K562 (cell line): Measurements from ENCODE around the gene FUT6. TPM values are rescaled to one million over a fixed set of nuclear protein-coding genes. Genes with fewer than 3 reads are reported as not detected.

Experiments
- ATAC-seq: fragments of 200-7000 bp; cut with Tn5 transposase; 3 replicates; pipeline ENCODE4 v1.9.1; 2020; ENCODE audit warnings: moderate library complexity
- BruUV-seq: library from RNA; stranded (reverse); fragments of 400-500 nt; replicated peaks from 2 replicates; lab custom pipeline; 2021; lab: Mats Ljungman, UMichigan
- CTCF ChIA-PET: fragments of 300-600 bp; formaldehyde crosslinking; extraction: SDS; loops from one replicate; lab custom pipeline; 2021; ENCODE audit warnings: low intra/inter-chr PET ratio; lab: Yijun Ruan, JAX
- POLR2A ChIA-PET: fragments of 300-600, 350-650 bp; sonication (Branson Sonifier 250); formaldehyde crosslinking; extraction: SDS; loops from one replicate; lab custom pipeline; 2021; ENCODE audit warnings: antibody characterized with exemption, inconsistent platforms; lab: Yijun Ruan, JAX
- DNase-seq, 4 experiments: peaks; one replicate each; pipeline versions ENCODE4 v3.0.0 to v3.0.0-alpha.2; 2011 to 2018; ENCODE audit warnings: low spot score in 3 of 4, mixed read lengths in 3 of 4; ENCODE audit errors: extremely low read depth in 1 of 4
- FAIRE-seq: peaks from 2 replicates; lab custom pipeline; 2011; peaks lifted over from hg19 to GRCh38; lab: Jason Lieb, UNC
- H2AFZ ChIP-seq: 2 replicates; pipeline ENCODE4 v1.6.0; 2011; ENCODE audit warnings: low read depth, low read length, control low read depth, inconsistent platforms
- H3K27ac ChIP-seq: fragments of 200-600 bp; 3 replicates; pipeline ENCODE4 v1.8.0; 2011; ENCODE audit warnings: low read depth, mild to moderate bottlenecking, control low read depth, inconsistent platforms, low read length, moderate library complexity, mixed read lengths; ENCODE audit errors: extremely low read depth
- H3K27me3 ChIP-seq, 2 experiments: fragments of 300-600 bp in 1 of 2; 2 replicates in 1 of 2; 3 replicates in 1 of 2; pipeline versions ENCODE4 v1.6.0 to v1.8.0; 2011; ENCODE audit warnings: inconsistent platforms in 2 of 2, low read length in 2 of 2, mild to moderate bottlenecking in 1 of 2, mixed read lengths in 1 of 2, moderate library complexity in 1 of 2; ENCODE audit not compliant: control insufficient read depth in 2 of 2, insufficient read depth in 2 of 2
- H3K36me3 ChIP-seq: fragments of 300-600 bp; 3 replicates; pipeline ENCODE4 v1.8.0; 2011; ENCODE audit warnings: mild to moderate bottlenecking, low read length, inconsistent platforms; ENCODE audit not compliant: control insufficient read depth, insufficient read depth
- H3K4me1 ChIP-seq, 2 experiments: fragments of 200-600 bp in 1 of 2; replicated peaks in 1 of 2; 2 replicates in 1 of 2; 3 replicates in 1 of 2; pipeline versions ENCODE4 v1.5.1 to v1.8.0; 2011; ENCODE audit warnings: inconsistent platforms in 2 of 2, low read length in 2 of 2, mild to moderate bottlenecking in 1 of 2, mixed read lengths in 1 of 2, moderate library complexity in 1 of 2; ENCODE audit not compliant: control insufficient read depth in 2 of 2, insufficient read depth in 2 of 2
- H3K4me2 ChIP-seq: 2 replicates; pipeline ENCODE4 v1.6.1; 2011; ENCODE audit warnings: low read length, control low read depth, inconsistent platforms, mixed read lengths; ENCODE audit not compliant: insufficient read depth
- H3K4me3 ChIP-seq: fragments of 200-600 bp; sonication (generic), shearing (Covaris generic); 2 replicates; pipeline ENCODE4 v1.5.1; 2016; ENCODE audit warnings: control low read depth, inconsistent platforms
- H3K79me2 ChIP-seq: fragments of 200-600 bp; 3 replicates; pipeline ENCODE4 v1.8.0; 2011; ENCODE audit warnings: low read length, inconsistent platforms; ENCODE audit not compliant: control insufficient read depth, insufficient read depth
- H3K9ac ChIP-seq, 2 experiments: 2 replicates each; pipeline versions ENCODE4 v1.6.0 to v1.6.1; 2011; ENCODE audit warnings: low read depth in 2 of 2, low read length in 2 of 2, control low read depth in 1 of 2, inconsistent platforms in 1 of 2, mild to moderate bottlenecking in 1 of 2, mixed read lengths in 1 of 2; ENCODE audit not compliant: insufficient read depth in 1 of 2
- H3K9me1 ChIP-seq: one replicate; pipeline ENCODE4 v1.6.0; 2011; ENCODE audit warnings: inconsistent platforms, mild to moderate bottlenecking, low read length, moderate library complexity; ENCODE audit not compliant: control insufficient read depth, insufficient read depth
- H3K9me3 ChIP-seq: replicated peaks from 2 replicates; pipeline ENCODE4 v1.5.1; 2011; ENCODE audit warnings: low read depth, low read length, inconsistent platforms; ENCODE audit not compliant: control insufficient read depth, insufficient read depth
- H4K20me1 ChIP-seq: replicated peaks from 2 replicates; pipeline ENCODE4 v1.6.1; 2011; ENCODE audit warnings: low read length, inconsistent platforms, mixed read lengths; ENCODE audit not compliant: control insufficient read depth, insufficient read depth
- ARID1B ChIP-seq: fragments of 450-650 bp; IDR thresholded peaks from 2 replicates; pipeline ENCODE4 v1.6.1; 2016; ENCODE audit warnings: antibody characterized with exemption, mild to moderate bottlenecking, inconsistent platforms
- ARNT ChIP-seq, 2 experiments: fragments of 450-650 bp; IDR thresholded peaks; 2 replicates each; pipeline ENCODE4 v1.6.1; 2016; ENCODE audit warnings: mild to moderate bottlenecking in 1 of 2
- BRD4 ChIP-seq: fragments of 200-600 bp; sonication (generic); IDR thresholded peaks from 2 replicates; pipeline ENCODE4 v1.6.1; 2017; ENCODE audit warnings: inconsistent platforms
- BRD9 ChIP-seq: fragments of 450-650 bp; IDR thresholded peaks from 2 replicates; pipeline ENCODE4 v1.6.1; 2018; ENCODE audit warnings: low read depth; ENCODE audit not compliant: partially characterized antibody
- CAMTA2 ChIP-seq: fragments of 250-450 bp; sonication (Bioruptor Pico); conservative IDR thresholded peaks from 2 replicates; pipeline ENCODE4 v1.5.1; 2022
- EHMT2 ChIP-seq: fragments of 450-650 bp; IDR thresholded peaks from 2 replicates; pipeline ENCODE4 v1.6.1; 2018; ENCODE audit warnings: antibody characterized with exemption
- FOXA1 ChIP-seq: fragments of 450-650 bp; IDR thresholded peaks from 2 replicates; pipeline ENCODE4 v1.6.1; 2016; ENCODE audit warnings: mild to moderate bottlenecking, borderline replicate concordance
- HNRNPLL ChIP-seq: fragments of 200-400 bp; formaldehyde crosslinking; IDR thresholded peaks from 2 replicates; pipeline ENCODE4 v1.6.1; 2017; ENCODE audit warnings: low read length, low read depth, mild to moderate bottlenecking; ENCODE audit not compliant: poor library complexity, severe bottlenecking
- LCOR ChIP-seq: sonication (generic); formaldehyde crosslinking; IDR thresholded peaks from 2 replicates; pipeline ENCODE4 v1.8.0; 2022; ENCODE audit warnings: mild to moderate bottlenecking, missing genetic modification reagents
- LEF1 ChIP-seq: fragments of 450-650 bp; IDR thresholded peaks from 2 replicates; pipeline ENCODE4 v1.6.1; 2016; ENCODE audit warnings: mild to moderate bottlenecking
- PCBP1 ChIP-seq: fragments of 200-400 bp; formaldehyde crosslinking; IDR thresholded peaks from 2 replicates; pipeline ENCODE4 v1.6.1; 2018; ENCODE audit warnings: mild to moderate bottlenecking, low read depth, low read length; ENCODE audit not compliant: poor library complexity, severe bottlenecking
- PHB ChIP-seq: fragments of 250-450 bp; sonication (Bioruptor Pico); IDR thresholded peaks from 2 replicates; pipeline ENCODE4 v1.5.0; 2021
- POLR2G ChIP-seq: fragments of 200-400 bp; formaldehyde crosslinking; IDR thresholded peaks from 2 replicates; pipeline ENCODE4 v1.6.1; 2017; ENCODE audit warnings: low read depth, mild to moderate bottlenecking, antibody characterized with exemption, low read length, moderate library complexity
- POU5F1 ChIP-seq: fragments of 150-350 bp; IDR thresholded peaks from 2 replicates; pipeline ENCODE4 v1.6.1; 2014; ENCODE audit warnings: borderline replicate concordance, low read length, low read depth, mild to moderate bottlenecking; ENCODE audit not compliant: partially characterized antibody
- SLC30A9 ChIP-seq: fragments of 250-450 bp; sonication (Bioruptor Pico); IDR thresholded peaks from 2 replicates; pipeline ENCODE4 v1.8.0; 2022; ENCODE audit warnings: mild to moderate bottlenecking, moderate library complexity
- VEZF1 ChIP-seq: fragments of 200-800 bp; sonication (Bioruptor generic); IDR thresholded peaks from 2 replicates; pipeline ENCODE4 v1.6.1; 2017; ENCODE audit warnings: missing genetic modification characterization, missing compliant biosample characterization
- ZNF232 ChIP-seq: sonication (generic); formaldehyde crosslinking; IDR thresholded peaks from 2 replicates; pipeline ENCODE4 v1.8.0; 2022; ENCODE audit warnings: mild to moderate bottlenecking, missing genetic modification reagents
- ZNF41 ChIP-seq: fragments of 250-450 bp; sonication (Bioruptor Pico); conservative IDR thresholded peaks from 2 replicates; pipeline ENCODE4 v1.4.0; 2020; ENCODE audit warnings: mild to moderate bottlenecking
- ZNF740 ChIP-seq, 3 experiments: fragments of 200-800 bp in 1 of 3; sonication (Bioruptor generic) in 1 of 3; sonication (generic) in 1 of 3; formaldehyde crosslinking in 1 of 3; IDR thresholded peaks; 2 replicates each; pipeline versions ENCODE4 v1.6.1 to v1.8.0; 2016 to 2022; ENCODE audit warnings: mild to moderate bottlenecking in 2 of 3, missing compliant biosample characterization in 2 of 3, missing genetic modification characterization in 2 of 3, missing genetic modification reagents in 1 of 3
- WGBS: fragments of 100-300 bp; shearing (Covaris generic); methylation state at CpG from one replicate; pipeline ENCODE4 v1.1.6; 2016; ENCODE audit warnings: low coverage, mixed read lengths; ENCODE audit not compliant: insufficient coverage; ENCODE audit errors: missing lambda C conversion rate; 5-methylcytosine and 5-hydroxymethylcytosine counted together
- in situ Hi-C: fragments of 300-500 bp; cut with MboI; formaldehyde crosslinking; loops from 4 replicates; pipeline ENCODE4 v1.15.0; 2018; ENCODE audit warnings: inconsistent platforms, mixed read lengths
- intact Hi-C: fragments of 100-400 bp; cut with micrococcal nuclease; formaldehyde crosslinking; loops from 2 replicates; pipeline ENCODE4 v1.14.2; 2022
- polyA plus RNA-seq, 8 experiments: library from polyadenylated mRNA; depleted of rRNA in 4 of 8; stranded (reverse) in 5 of 8; unstranded in 3 of 8; fragments of >200 nt; fragmentation: Nextera tagmentation in 2 of 8; fragmentation: Illumina TruSeq in 1 of 8; extraction: Ambion mirVana in 2 of 8; extraction: Trizol in 1 of 8; gene quantifications; 2 replicates each; pipeline versions ENCODE4 v1.2.1 to v1.2.3, GENCODE V29; 2011 to 2014; ENCODE audit warnings: inconsistent platforms in 1 of 8, missing spikeins in 1 of 8
- total RNA-seq, 7 experiments: library from RNA; depleted of rRNA in 6 of 7; stranded (reverse); fragments of >200 nt in 6 of 7; fragmentation: Illumina TruSeq in 2 of 7; extraction: Trizol in 2 of 7; gene quantifications; 2 replicates each; pipeline versions ENCODE4 v1.2.1 to v1.2.3, GENCODE V29; 2011 to 2021; ENCODE audit warnings: low replicate concordance in 1 of 7

Gene FUT6
- total and polyA plus RNA-seq, 9 of the 15 experiments (the other 6 are each of a cell fraction or from before 2014, with no cell fraction given) = 0.04 TPM; not detected in 8

DNA sequence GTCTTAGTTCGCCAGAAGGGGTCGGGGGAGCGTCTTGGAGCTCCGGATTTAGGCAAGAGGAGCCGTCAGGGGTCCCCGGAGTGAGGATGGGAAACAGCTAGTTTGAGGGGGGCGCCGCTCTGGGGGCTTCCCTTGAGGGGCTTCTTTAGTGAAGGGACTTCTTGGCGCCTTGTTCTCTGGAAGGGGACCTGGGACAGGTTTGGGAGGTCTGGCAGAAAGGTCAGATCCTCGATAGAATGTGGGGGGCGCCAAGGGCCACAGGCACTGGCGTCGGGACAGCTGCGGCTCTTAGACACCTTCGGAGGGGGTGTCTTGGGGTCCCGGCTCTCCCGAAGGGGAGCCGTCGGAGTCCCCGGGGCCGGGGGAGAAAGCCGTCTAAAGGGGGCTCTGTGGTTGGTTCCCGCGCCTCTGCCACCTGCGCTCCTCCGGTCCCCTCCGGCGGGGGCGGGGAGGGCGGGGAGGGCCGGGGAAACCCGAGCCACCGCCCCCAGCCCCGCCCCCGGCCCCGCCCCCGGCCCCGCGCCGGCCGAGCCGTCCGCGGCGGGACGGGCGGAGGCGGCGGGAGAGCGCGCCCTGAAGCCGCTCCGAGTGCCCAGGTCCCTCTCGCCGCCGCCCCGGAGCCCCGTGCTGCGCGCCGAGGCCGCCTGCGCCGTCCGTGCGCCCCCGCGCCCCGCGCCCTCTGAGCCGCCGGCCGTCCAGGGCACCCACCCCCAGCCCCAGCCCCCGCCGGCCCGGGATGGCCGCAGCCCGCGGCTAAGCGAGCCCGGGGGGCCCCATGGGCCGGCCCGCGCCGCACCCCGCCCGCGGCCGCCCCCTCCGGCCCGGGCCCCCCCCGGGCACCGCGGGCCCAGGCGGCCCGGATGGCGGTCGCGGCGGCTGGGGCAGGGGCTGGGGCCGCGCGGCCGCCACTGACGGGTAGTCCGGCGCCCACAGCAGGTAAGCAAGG is 34.7 kb downstream of the FUT6 start, which contains the start of gene NRTN:
Gene NRTN, plus strand, starts transcription at position 552 of the 946 bp plus-strand sequence. CDS start 19,099 bp downstream, outside the sequence.
- H3K4me3 ChIP-seq = peak within 1 kb of the TSS; percentile 33
- no peaks in the 10 kb centered on the region for H3K79me2 ChIP-seq
- POLR2A ChIA-PET = interaction anchor here (0.6 to 1.6 kb wide), 11 partner anchors 9 to 113 kb away, joined by 3 to 8 read pairs (median 3); partner anchors contain the start of genes CATSPERD, DUS3L, LONP1 and NDUFA11
- peak within 1 kb of the TSS; percentile 13 to 83; a peak in 3 of 4 replicates for H3K9ac ChIP-seq
- no peak within 1 kb of the TSS for H3K27ac ChIP-seq
- H3K4me1 ChIP-seq = peaks cover 25 to 68% of the 10 kb centered on the region in 2 experiments
- H2AFZ ChIP-seq = peak within 1 kb of the TSS; percentile 81
- FAIRE-seq = no peak
- 0% methylated on average over 20 of the region's 107 CpGs for whole genome bisulfite sequencing
- intact Hi-C loops = loop anchor here (1.0 to 10.0 kb wide), 4 partner anchors 18 to 218 kb away; no protein-coding TSS in a partner anchor
- H3K4me2 ChIP-seq = peak within 1 kb of the TSS; percentile 45
- peak; percentile 62 for ATAC-seq
- BruUV-seq = no TSS peak
- H3K36me3 ChIP-seq = no peaks in the 10 kb centered on the region
- H3K9me3 ChIP-seq = no peaks in the 10 kb centered on the region
- peak; percentile 72 to 91 (median 86) for DNase-seq
- CTCF ChIA-PET = interaction anchor here (0.6 to 4.2 kb wide), 6 partner anchors 18 to 217 kb away, joined by 3 to 48 read pairs (median 12); no protein-coding TSS in a partner anchor
- H3K9me1 ChIP-seq = no peaks in the 10 kb centered on the region
- no peaks in the 10 kb centered on the region for H3K27me3 ChIP-seq
- in situ Hi-C loops = loop anchor here (5.0 kb wide), 2 partner anchors 88 to 218 kb away; no protein-coding TSS in a partner anchor
- no peaks in the 10 kb centered on the region for H4K20me1 ChIP-seq
- TF ChIP-seq PCBP1 (no peak), ARID1B (no peak), CAMTA2 (no peak), EHMT2 (no peak), LCOR (CRISPR knock-in tag) (no peak), ZNF740 (CRISPR knock-in tag; IDR thresholded peaks at IDR 0.05) (no peak), ZNF740 (tag; IDR thresholded peaks at IDR 0.05) (no peak; a peak in 1 of 4 replicates), POU5F1 (no peak), VEZF1 (CRISPR knock-in tag) (peak; percentile 60), BRD9 (no peak), ZNF41 (CRISPR knock-in tag) (no peak), SLC30A9 (no peak), BRD4 (no peak), LEF1 (no peak), ARNT (IDR thresholded peaks at IDR 0.05) (no peak), POLR2G (0 out of 2 replicates have a peak, but pooled peaks have one; percentile 37), FOXA1 (no peak), HNRNPLL (no peak), PHB (no peak), ZNF232 (CRISPR knock-in tag) (no peak)
